Measurements from ENCODE around the gene NOL7. TPM values are rescaled to one million over a fixed set of nuclear protein-coding genes. Genes with fewer than 3 reads are reported as not detected.

NOL7 gene
- total and polyA plus RNA-seq, 2 experiments from 2014 or later = 97.2 to 251 TPM

DNA sequence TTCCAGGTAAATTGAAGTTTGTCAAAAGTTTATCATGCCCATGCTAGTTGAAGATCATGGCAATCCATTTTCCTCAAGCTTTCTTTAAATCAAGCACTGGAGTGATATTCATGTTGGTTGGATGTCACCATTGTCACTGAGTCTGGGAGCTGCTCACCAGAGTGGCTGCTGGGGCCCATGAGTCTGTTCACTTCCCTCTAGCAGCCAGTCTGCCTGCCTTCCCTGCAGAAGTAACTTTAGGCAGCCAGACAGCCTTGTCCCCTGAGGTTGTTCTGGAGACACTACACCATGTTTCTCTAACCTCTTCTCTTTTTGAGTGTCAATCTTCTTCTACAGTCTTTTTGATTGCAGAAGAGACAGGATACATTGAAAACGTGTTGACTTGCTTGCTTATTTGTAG lies 35.2 kb upstream of the NOL7 start:
- peaks cover 32% of the 10 kb centered on the region for H3K36me3 Mint-ChIP-seq (ENCODE audit: low read depth)
- H3K27ac Mint-ChIP-seq = no peak overlapping the region
- no peaks in the 10 kb centered on the region for H4K20me1 ChIP-seq (replicated peaks; ENCODE audit: insufficient read depth)
- H2AFZ ChIP-seq = no peak overlapping the region
- TF ChIP-seq STAT1 (IDR thresholded peaks at IDR 0.05; ENCODE audit: unreplicated experiment) = no peak
- TF ChIP-seq ZNF114 (CRISPR knock-in tag; IDR thresholded peaks at IDR 0.05) = no peak
- no peak for TF ChIP-seq CREB1 (CRISPR knock-in tag; IDR thresholded peaks at IDR 0.05; ENCODE audit: low read depth)
- TF ChIP-seq NANOG (IDR thresholded peaks at IDR 0.05; ENCODE audit: borderline replicate concordance) = no peak
- TF ChIP-seq, protein P1, sequence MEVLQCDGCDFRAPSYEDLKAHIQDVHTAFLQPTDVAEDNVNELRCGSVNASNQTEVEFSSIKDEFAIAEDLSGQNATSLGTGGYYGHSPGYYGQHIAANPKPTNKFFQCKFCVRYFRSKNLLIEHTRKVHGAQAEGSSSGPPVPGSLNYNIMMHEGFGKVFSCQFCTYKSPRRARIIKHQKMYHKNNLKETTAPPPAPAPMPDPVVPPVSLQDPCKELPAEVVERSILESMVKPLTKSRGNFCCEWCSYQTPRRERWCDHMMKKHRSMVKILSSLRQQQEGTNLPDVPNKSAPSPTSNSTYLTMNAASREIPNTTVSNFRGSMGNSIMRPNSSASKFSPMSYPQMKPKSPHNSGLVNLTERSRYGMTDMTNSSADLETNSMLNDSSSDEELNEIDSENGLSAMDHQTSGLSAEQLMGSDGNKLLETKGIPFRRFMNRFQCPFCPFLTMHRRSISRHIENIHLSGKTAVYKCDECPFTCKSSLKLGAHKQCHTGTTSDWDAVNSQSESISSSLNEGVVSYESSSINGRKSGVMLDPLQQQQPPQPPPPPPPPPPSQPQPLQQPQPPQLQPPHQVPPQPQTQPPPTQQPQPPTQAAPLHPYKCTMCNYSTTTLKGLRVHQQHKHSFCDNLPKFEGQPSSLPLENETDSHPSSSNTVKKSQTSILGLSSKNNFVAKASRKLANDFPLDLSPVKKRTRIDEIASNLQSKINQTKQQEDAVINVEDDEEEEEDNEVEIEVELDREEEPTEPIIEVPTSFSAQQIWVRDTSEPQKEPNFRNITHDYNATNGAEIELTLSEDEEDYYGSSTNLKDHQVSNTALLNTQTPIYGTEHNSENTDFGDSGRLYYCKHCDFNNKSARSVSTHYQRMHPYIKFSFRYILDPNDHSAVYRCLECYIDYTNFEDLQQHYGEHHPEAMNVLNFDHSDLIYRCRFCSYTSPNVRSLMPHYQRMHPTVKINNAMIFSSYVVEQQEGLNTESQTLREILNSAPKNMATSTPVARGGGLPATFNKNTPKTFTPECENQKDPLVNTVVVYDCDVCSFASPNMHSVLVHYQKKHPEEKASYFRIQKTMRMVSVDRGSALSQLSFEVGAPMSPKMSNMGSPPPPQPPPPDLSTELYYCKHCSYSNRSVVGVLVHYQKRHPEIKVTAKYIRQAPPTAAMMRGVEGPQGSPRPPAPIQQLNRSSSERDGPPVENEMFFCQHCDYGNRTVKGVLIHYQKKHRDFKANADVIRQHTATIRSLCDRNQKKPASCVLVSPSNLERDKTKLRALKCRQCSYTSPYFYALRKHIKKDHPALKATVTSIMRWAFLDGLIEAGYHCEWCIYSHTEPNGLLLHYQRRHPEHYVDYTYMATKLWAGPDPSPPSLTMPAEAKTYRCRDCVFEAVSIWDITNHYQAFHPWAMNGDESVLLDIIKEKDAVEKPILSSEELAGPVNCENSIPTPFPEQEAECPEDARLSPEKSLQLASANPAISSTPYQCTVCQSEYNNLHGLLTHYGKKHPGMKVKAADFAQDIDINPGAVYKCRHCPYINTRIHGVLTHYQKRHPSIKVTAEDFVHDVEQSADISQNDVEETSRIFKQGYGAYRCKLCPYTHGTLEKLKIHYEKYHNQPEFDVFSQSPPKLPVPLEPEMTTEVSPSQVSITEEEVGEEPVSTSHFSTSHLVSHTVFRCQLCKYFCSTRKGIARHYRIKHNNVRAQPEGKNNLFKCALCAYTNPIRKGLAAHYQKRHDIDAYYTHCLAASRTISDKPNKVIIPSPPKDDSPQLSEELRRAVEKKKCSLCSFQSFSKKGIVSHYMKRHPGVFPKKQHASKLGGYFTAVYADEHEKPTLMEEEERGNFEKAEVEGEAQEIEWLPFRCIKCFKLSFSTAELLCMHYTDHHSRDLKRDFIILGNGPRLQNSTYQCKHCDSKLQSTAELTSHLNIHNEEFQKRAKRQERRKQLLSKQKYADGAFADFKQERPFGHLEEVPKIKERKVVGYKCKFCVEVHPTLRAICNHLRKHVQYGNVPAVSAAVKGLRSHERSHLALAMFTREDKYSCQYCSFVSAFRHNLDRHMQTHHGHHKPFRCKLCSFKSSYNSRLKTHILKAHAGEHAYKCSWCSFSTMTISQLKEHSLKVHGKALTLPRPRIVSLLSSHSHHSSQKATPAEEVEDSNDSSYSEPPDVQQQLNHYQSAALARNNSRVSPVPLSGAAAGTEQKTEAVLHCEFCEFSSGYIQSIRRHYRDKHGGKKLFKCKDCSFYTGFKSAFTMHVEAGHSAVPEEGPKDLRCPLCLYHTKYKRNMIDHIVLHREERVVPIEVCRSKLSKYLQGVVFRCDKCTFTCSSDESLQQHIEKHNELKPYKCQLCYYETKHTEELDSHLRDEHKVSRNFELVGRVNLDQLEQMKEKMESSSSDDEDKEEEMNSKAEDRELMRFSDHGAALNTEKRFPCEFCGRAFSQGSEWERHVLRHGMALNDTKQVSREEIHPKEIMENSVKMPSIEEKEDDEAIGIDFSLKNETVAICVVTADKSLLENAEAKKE (CRISPR knock-in tag; IDR thresholded peaks at IDR 0.05) = no peak
- TF ChIP-seq EZH2 (IDR thresholded peaks at IDR 0.05; ENCODE audit: low read depth, unreplicated experiment) = no peak
- no peak for TF ChIP-seq EZH2phosphoT487 (IDR thresholded peaks at IDR 0.05; ENCODE audit: unreplicated experiment)
- TF ChIP-seq JUNB (IDR thresholded peaks at IDR 0.05; ENCODE audit: unreplicated experiment) = no peak
- TF ChIP-seq, protein P2, sequence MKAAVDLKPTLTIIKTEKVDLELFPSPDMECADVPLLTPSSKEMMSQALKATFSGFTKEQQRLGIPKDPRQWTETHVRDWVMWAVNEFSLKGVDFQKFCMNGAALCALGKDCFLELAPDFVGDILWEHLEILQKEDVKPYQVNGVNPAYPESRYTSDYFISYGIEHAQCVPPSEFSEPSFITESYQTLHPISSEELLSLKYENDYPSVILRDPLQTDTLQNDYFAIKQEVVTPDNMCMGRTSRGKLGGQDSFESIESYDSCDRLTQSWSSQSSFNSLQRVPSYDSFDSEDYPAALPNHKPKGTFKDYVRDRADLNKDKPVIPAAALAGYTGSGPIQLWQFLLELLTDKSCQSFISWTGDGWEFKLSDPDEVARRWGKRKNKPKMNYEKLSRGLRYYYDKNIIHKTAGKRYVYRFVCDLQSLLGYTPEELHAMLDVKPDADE (IDR thresholded peaks at IDR 0.05) = no peak
- TF ChIP-seq CTCF (conservative IDR thresholded peaks at IDR 0.05; ENCODE audit: low read depth in 2 of 2) = no peak
- TF ChIP-seq, protein P3, sequence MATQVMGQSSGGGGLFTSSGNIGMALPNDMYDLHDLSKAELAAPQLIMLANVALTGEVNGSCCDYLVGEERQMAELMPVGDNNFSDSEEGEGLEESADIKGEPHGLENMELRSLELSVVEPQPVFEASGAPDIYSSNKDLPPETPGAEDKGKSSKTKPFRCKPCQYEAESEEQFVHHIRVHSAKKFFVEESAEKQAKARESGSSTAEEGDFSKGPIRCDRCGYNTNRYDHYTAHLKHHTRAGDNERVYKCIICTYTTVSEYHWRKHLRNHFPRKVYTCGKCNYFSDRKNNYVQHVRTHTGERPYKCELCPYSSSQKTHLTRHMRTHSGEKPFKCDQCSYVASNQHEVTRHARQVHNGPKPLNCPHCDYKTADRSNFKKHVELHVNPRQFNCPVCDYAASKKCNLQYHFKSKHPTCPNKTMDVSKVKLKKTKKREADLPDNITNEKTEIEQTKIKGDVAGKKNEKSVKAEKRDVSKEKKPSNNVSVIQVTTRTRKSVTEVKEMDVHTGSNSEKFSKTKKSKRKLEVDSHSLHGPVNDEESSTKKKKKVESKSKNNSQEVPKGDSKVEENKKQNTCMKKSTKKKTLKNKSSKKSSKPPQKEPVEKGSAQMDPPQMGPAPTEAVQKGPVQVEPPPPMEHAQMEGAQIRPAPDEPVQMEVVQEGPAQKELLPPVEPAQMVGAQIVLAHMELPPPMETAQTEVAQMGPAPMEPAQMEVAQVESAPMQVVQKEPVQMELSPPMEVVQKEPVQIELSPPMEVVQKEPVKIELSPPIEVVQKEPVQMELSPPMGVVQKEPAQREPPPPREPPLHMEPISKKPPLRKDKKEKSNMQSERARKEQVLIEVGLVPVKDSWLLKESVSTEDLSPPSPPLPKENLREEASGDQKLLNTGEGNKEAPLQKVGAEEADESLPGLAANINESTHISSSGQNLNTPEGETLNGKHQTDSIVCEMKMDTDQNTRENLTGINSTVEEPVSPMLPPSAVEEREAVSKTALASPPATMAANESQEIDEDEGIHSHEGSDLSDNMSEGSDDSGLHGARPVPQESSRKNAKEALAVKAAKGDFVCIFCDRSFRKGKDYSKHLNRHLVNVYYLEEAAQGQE (IDR thresholded peaks at IDR 0.05; ENCODE audit: unreplicated experiment) = no peak
- TF ChIP-seq POLR2AphosphoS5 (IDR thresholded peaks at IDR 0.05; ENCODE audit: low read depth) = no peak
- TF ChIP-seq ZNF331 (CRISPR knock-in tag; IDR thresholded peaks at IDR 0.05; ENCODE audit: low read depth) = no peak
- 0 out of 2 replicates have a peak, but pooled peaks cover 5% of the 10 kb centered on the region for H3K4me1 ChIP-seq (ENCODE audit: insufficient read depth)
- H3K79me2 ChIP-seq (replicated peaks; ENCODE audit: insufficient read depth) = peaks cover 28% of the 10 kb centered on the region
- H3K36me3 ChIP-seq (ENCODE audit: insufficient read depth) = no peaks in the 10 kb centered on the region
- no peak overlapping the region for H3K4me3 ChIP-seq
- H3K4me3 Mint-ChIP-seq = no peak overlapping the region
- H3K27me3 ChIP-seq (ENCODE audit: insufficient read depth) = no peaks in the 10 kb centered on the region
- H3K27me3 Mint-ChIP-seq (ENCODE audit: insufficient read depth, low read depth, poor library complexity) = peaks cover 6% of the 10 kb centered on the region
- no peak for DNase-seq (ENCODE audit: low spot score)
- peaks cover 13% of the 10 kb centered on the region; the same call in 2 of the 3 replicates for H3K4me1 Mint-ChIP-seq
- H3K9me2 ChIP-seq (ENCODE audit: insufficient read depth) = no peaks in the 10 kb centered on the region
- H3K9me3 Mint-ChIP-seq = no peaks in the 10 kb centered on the region; the same call in 2 of the 3 replicates
- H3K27ac ChIP-seq (ENCODE audit: low read depth) = no peak overlapping the region
- no peak overlapping the region for H3K4me2 ChIP-seq
- no peak for ATAC-seq
- H3F3A ChIP-seq (replicated peaks; ENCODE audit: low read depth) = peaks cover 2% of the 10 kb centered on the region; the same call in 1 of the 2 replicates
